Tibial artery (tissue), 4 donors: ENCODE data around the gene RIC8B.

Source experiments
- DNase-seq, 2 donors: peaks; one replicate each; pipeline ENCODE4 v3.0.0-alpha.2; 2019
- H3K27ac ChIP-seq, 2 donors: fragments of 200-600 bp; sonication (generic) in 1 of 2; 1 replicate in 1 of 2; 2 replicates in 1 of 2; pipeline ENCODE4 v1.5.1; 2018 to 2019; ENCODE audit warnings: mild to moderate bottlenecking in 1 of 2
- H3K27me3 ChIP-seq, 2 donors: fragments of 200-600 bp; sonication (generic) in 1 of 2; one replicate each; pipeline versions ENCODE4 v1.5.1 to v1.6.0; 2016 to 2019
- H3K36me3 ChIP-seq, 3 donors: fragments of 200-600 bp; sonication (generic) in 2 of 3; one replicate each; pipeline ENCODE4 v1.5.1; 2016 to 2019; ENCODE audit warnings: mild to moderate bottlenecking in 2 of 3
- H3K4me1 ChIP-seq, 4 donors: fragments of 200-600 bp; sonication (generic) in 2 of 4; 1 replicate in 3 of 4; 2 replicates in 1 of 4; pipeline ENCODE4 v1.5.1; 2016 to 2019
- H3K4me3 ChIP-seq, 2 donors: fragments of 200-600 bp; sonication (generic) in 1 of 2; 1 replicate in 1 of 2; 2 replicates in 1 of 2; pipeline ENCODE4 v1.5.1; 2018 to 2019; ENCODE audit warnings: mild to moderate bottlenecking in 2 of 2
- H3K9me3 ChIP-seq, 3 donors: fragments of 200-600 bp; sonication (generic) in 1 of 3; one replicate each; pipeline ENCODE4 v1.5.1; 2016 to 2019
- CTCF ChIP-seq, 2 experiments: fragments of 200-600 bp in 1 of 2; fragments of 450-650 bp in 1 of 2; IDR thresholded peaks; one replicate each; pipeline ENCODE4 v1.5.1; 2017 to 2019; ENCODE audit warnings: antibody characterized with exemption in 2 of 2, mild to moderate bottlenecking in 1 of 2, moderate library complexity in 1 of 2
- intact Hi-C: fragments of 100-400 bp; cut with DNase I; formaldehyde crosslinking; loops from one replicate; pipeline ENCODE4 v1.15.0; 2023; ENCODE audit warnings: low total_unique reads

Gene RIC8B

GRCh38 chr12:106801830-106802533, 27.5 kb downstream of the RIC8B start:
- H3K9me3 ChIP-seq, result no peaks in the 10 kb centered on the region
- H3K4me1 ChIP-seq, result peaks cover 0 to 4% (median 0%) of the 10 kb centered on the region in 4 donors
- H3K4me3 ChIP-seq, result no peak overlapping the region
- intact Hi-C loops, result no loop called here
- no peak for TF ChIP-seq CTCF (IDR thresholded peaks at IDR 0.05)
- no peak overlapping the region for H3K27ac ChIP-seq
- no peak for DNase-seq
- no peaks in the 10 kb centered on the region for H3K27me3 ChIP-seq
- peaks cover 16 to 21% (median 17%) of the 10 kb centered on the region in 3 donors for H3K36me3 ChIP-seq

GRCh38 chr12:106804668-106805067, 30.2 kb downstream of the RIC8B start:
- intact Hi-C loops, result no loop called here

GRCh38 chr12:106814714-106815113, 40.2 kb downstream of the RIC8B start:
- Histone ChIP-seq H3K27ac (no peak overlapping the region), H3K36me3 (peaks cover 9 to 18% (median 12%) of the 10 kb centered on the region in 3 donors), H3K4me3 (no peak overlapping the region), H3K27me3 (no peaks in the 10 kb centered on the region), H3K4me1 (no peaks in the 10 kb centered on the region), H3K9me3 (no peaks in the 10 kb centered on the region)
- intact Hi-C loops, result no loop called here
- no peak for TF ChIP-seq CTCF (IDR thresholded peaks at IDR 0.05)
- DNase-seq, result no peak

More at GRCh38 chr12:106804668-106805067, 30.2 kb downstream of the RIC8B start:
- no peak for TF ChIP-seq CTCF (IDR thresholded peaks at IDR 0.05)
- H3K9me3 ChIP-seq, result no peaks in the 10 kb centered on the region
- no peaks in the 10 kb centered on the region for H3K27me3 ChIP-seq
- no peak overlapping the region for H3K27ac ChIP-seq
- no peak overlapping the region for H3K4me3 ChIP-seq
- DNase-seq, result no peak
- peaks cover 0 to 4% (median 0%) of the 10 kb centered on the region in 4 donors for H3K4me1 ChIP-seq
- H3K36me3 ChIP-seq, result peaks cover 16 to 22% (median 17%) of the 10 kb centered on the region in 3 donors

GRCh38 chr12:106815741-106816140, 41.3 kb downstream of the RIC8B start:
- DNase-seq, result no peak
- Histone ChIP-seq H3K27me3 (no peaks in the 10 kb centered on the region), H3K36me3 (peaks cover 9 to 18% (median 12%) of the 10 kb centered on the region in 3 donors), H3K4me3 (no peak overlapping the region), H3K27ac (no peak overlapping the region), H3K4me1 (no peaks in the 10 kb centered on the region), H3K9me3 (no peaks in the 10 kb centered on the region)
- TF ChIP-seq CTCF (IDR thresholded peaks at IDR 0.05), result no peak
- intact Hi-C loops, result no loop called here

GRCh38 chr12:106816231-106816630, 41.7 kb downstream of the RIC8B start:
- Histone ChIP-seq H3K36me3 (peaks cover 9 to 18% (median 12%) of the 10 kb centered on the region in 3 donors), H3K27me3 (no peaks in the 10 kb centered on the region), H3K4me3 (no peak overlapping the region), H3K27ac (no peak overlapping the region), H3K9me3 (no peaks in the 10 kb centered on the region), H3K4me1 (no peaks in the 10 kb centered on the region)
- no peak for DNase-seq
- intact Hi-C loops, result no loop called here
- no peak for TF ChIP-seq CTCF (IDR thresholded peaks at IDR 0.05)
